HepG2 (cell line): ENCODE data around the gene STAT4. TPM values are rescaled to one million over a fixed set of nuclear protein-coding genes. Genes with fewer than 3 reads are reported as not detected.

Source experiments
- ARID3A ChIP-seq: IDR thresholded peaks from 2 replicates; pipeline ENCODE4 v1.6.1; 2012; ENCODE audit warnings: low read depth, low read length, improper control_type of control experiment
- CENPT ChIP-seq: sonication (generic); formaldehyde crosslinking; IDR thresholded peaks from 2 replicates; pipeline ENCODE4 v1.8.0; 2022; ENCODE audit warnings: low read depth, mild to moderate bottlenecking, moderate library complexity, missing genetic modification reagents
- CREM ChIP-seq, 2 experiments: sonication (generic) in 1 of 2; formaldehyde crosslinking in 1 of 2; IDR thresholded peaks; 2 replicates each; pipeline versions ENCODE4 v1.4.0 to v1.6.1; 2016 to 2020; ENCODE audit warnings: antibody characterized with exemption in 1 of 2, mild to moderate bottlenecking in 1 of 2, missing genetic modification reagents in 1 of 2
- DNMT1 ChIP-seq: sonication (generic); formaldehyde crosslinking; IDR thresholded peaks from 2 replicates; pipeline ENCODE4 v1.5.1; 2020; ENCODE audit warnings: mild to moderate bottlenecking, missing genetic modification reagents
- GLI4 ChIP-seq: sonication (generic); formaldehyde crosslinking; IDR thresholded peaks from 2 replicates; pipeline ENCODE4 v1.5.1; 2020; ENCODE audit warnings: missing genetic modification reagents, mild to moderate bottlenecking, moderate library complexity, borderline replicate concordance
- GMEB1 ChIP-seq: sonication (generic); formaldehyde crosslinking; IDR thresholded peaks from 2 replicates; pipeline ENCODE4 v1.5.1; 2020; ENCODE audit warnings: missing genetic modification reagents, mild to moderate bottlenecking, borderline replicate concordance
- HNRNPH1 ChIP-seq: fragments of 200-400 bp; formaldehyde crosslinking; optimal IDR thresholded peaks from 2 replicates; pipeline ENCODE3; 2017; ENCODE audit warnings: mild to moderate bottlenecking, low read depth, low read length
- JUND ChIP-seq: sonication (generic); formaldehyde crosslinking; IDR thresholded peaks from 2 replicates; pipeline ENCODE4 v1.8.0; 2022; ENCODE audit warnings: mild to moderate bottlenecking, missing genetic modification reagents
- NCOA1 ChIP-seq: sonication (generic); formaldehyde crosslinking; IDR thresholded peaks from 2 replicates; pipeline ENCODE4 v1.9.0; 2021; ENCODE audit warnings: missing genetic modification reagents
- PRDM4 ChIP-seq: sonication (generic); formaldehyde crosslinking; IDR thresholded peaks from 2 replicates; pipeline ENCODE4 v1.9.0; 2021; ENCODE audit warnings: missing genetic modification reagents, borderline replicate concordance
- SALL2 ChIP-seq: sonication (generic); formaldehyde crosslinking; IDR thresholded peaks from 2 replicates; pipeline ENCODE4 v1.8.1; 2023; ENCODE audit warnings: mild to moderate bottlenecking, missing genetic modification reagents, inconsistent platforms
- SSRP1 ChIP-seq: IDR thresholded peaks from 2 replicates; pipeline ENCODE4 v1.6.1; 2016; ENCODE audit warnings: control low read depth
- TAF15 ChIP-seq: fragments of 200-400 bp; formaldehyde crosslinking; IDR thresholded peaks from one replicate; pipeline ENCODE4 v1.6.1; 2018; ENCODE audit warnings: mild to moderate bottlenecking, low read depth, low read length; ENCODE audit not compliant: poor library complexity, severe bottlenecking
- TBX2 ChIP-seq: sonication (generic); formaldehyde crosslinking; IDR thresholded peaks from 2 replicates; pipeline ENCODE4 v1.5.0; 2020; ENCODE audit warnings: missing genetic modification reagents, mild to moderate bottlenecking, borderline replicate concordance
- ZEB1 ChIP-seq: IDR thresholded peaks from 2 replicates; pipeline ENCODE4 v1.6.1; 2012; ENCODE audit warnings: mild to moderate bottlenecking, low read depth, inconsistent platforms; ENCODE audit not compliant: insufficient replicate concordance
- ZNF333 ChIP-seq: sonication (generic); formaldehyde crosslinking; IDR thresholded peaks from 2 replicates; pipeline ENCODE4 v1.4.0; 2020; ENCODE audit warnings: mild to moderate bottlenecking, missing genetic modification reagents, borderline replicate concordance
- ZNF639 ChIP-seq: conservative IDR thresholded peaks from 2 replicates; pipeline ENCODE4 v1.6.1; 2018; ENCODE audit warnings: missing genetic modification reagents
- ZNF746 ChIP-seq: sonication (generic); formaldehyde crosslinking; IDR thresholded peaks from 2 replicates; pipeline ENCODE4 v1.8.0; 2022; ENCODE audit warnings: mild to moderate bottlenecking, missing genetic modification reagents
- ZNF747 ChIP-seq: sonication (generic); formaldehyde crosslinking; IDR thresholded peaks from 2 replicates; pipeline ENCODE4 v1.8.1; 2023; ENCODE audit warnings: missing genetic modification reagents, mild to moderate bottlenecking, borderline replicate concordance
- polyA plus RNA-seq, 8 experiments: library from polyadenylated mRNA; depleted of rRNA in 3 of 8; stranded (reverse) in 7 of 8; unstranded in 1 of 8; fragments of >200 nt; fragmentation: Illumina TruSeq in 4 of 8; extraction: Trizol in 4 of 8; gene quantifications; 2 replicates each; pipeline versions ENCODE4 v1.2.1 to v1.2.3, GENCODE V29; 2011 to 2016; ENCODE audit warnings: low read depth in 4 of 8, missing spikeins in 1 of 8, mixed read lengths in 1 of 8; ENCODE audit not compliant: insufficient read depth in 1 of 8
- total RNA-seq, 5 experiments: library from RNA; depleted of rRNA; stranded (reverse); fragments of >200 nt; fragmentation: Illumina TruSeq; extraction: Trizol; gene quantifications; 2 replicates each; pipeline ENCODE4 v1.2.3, GENCODE V29; 2016; ENCODE audit warnings: low read depth in 1 of 5

Gene STAT4
- total and polyA plus RNA-seq, 2 of the 13 experiments (the other 11 are each of a cell fraction or from before 2014, with no cell fraction given): 0.37 TPM; not detected in 1

- TF ChIP-seq PRDM4: 0 out of 2 replicates have a peak, but pooled peaks have one; percentile 85
- TF ChIP-seq SALL2 (CRISPR knock-in tag): peak; percentile 100
- peak; percentile 100 for TF ChIP-seq ZNF747
- peak; percentile 87 for TF ChIP-seq TAF15
- TF ChIP-seq HNRNPH1: no peak
- peak; percentile 99 for TF ChIP-seq TBX2 (CRISPR knock-in tag)
- TF ChIP-seq JUND (CRISPR knock-in tag): peak; percentile 82; the same call in 1 of the 2 replicates
- TF ChIP-seq CREM (IDR thresholded peaks at IDR 0.05): peak; percentile 67
- TF ChIP-seq CREM (CRISPR knock-in tag; IDR thresholded peaks at IDR 0.05): no peak; the same call in 1 of the 2 replicates
- TF ChIP-seq ZNF746 (CRISPR knock-in tag): peak; percentile 94
- peak; percentile 92 for TF ChIP-seq ZEB1
- peak; percentile 84; the same call in 1 of the 2 replicates for TF ChIP-seq CENPT (CRISPR knock-in tag)
- peak; percentile 69; the same call in 1 of the 2 replicates for TF ChIP-seq NCOA1 (CRISPR knock-in tag)
- peak; percentile 97; the same call in 1 of the 2 replicates for TF ChIP-seq DNMT1 (CRISPR knock-in tag)
- TF ChIP-seq SSRP1: peak; percentile 93
- no peak for TF ChIP-seq ZNF333 (CRISPR knock-in tag)
- TF ChIP-seq ZNF639: peak; percentile 99
- TF ChIP-seq ARID3A: peak; percentile 58; the same call in 1 of the 2 replicates
- peak; percentile 76; the same call in 1 of the 2 replicates for TF ChIP-seq GLI4 (CRISPR knock-in tag)
- peak; percentile 97 for TF ChIP-seq GMEB1 (CRISPR knock-in tag)
These were observed 130.5 kb downstream of the STAT4 start (continued) for GRCh38 chr2:191020221-191020741.
